ENCODE data around the gene GIT1.
"Not testable (repeated sequence)": the region's sequence is repeated elsewhere in the genome, so short reads cannot be mapped to it uniquely, and the experiment has no call there.

The GIT1 gene

GRCh38 chr17:29566473-29567303, 22.8 kb downstream of the GIT1 start, which contains the start of gene ABHD15:
ABHD15 (minus strand) TSS chr17:29567037; CDS start chr17:29566966, 71 bp downstream.
- DNase-seq, result peak; percentile 50 to 56

DNA sequence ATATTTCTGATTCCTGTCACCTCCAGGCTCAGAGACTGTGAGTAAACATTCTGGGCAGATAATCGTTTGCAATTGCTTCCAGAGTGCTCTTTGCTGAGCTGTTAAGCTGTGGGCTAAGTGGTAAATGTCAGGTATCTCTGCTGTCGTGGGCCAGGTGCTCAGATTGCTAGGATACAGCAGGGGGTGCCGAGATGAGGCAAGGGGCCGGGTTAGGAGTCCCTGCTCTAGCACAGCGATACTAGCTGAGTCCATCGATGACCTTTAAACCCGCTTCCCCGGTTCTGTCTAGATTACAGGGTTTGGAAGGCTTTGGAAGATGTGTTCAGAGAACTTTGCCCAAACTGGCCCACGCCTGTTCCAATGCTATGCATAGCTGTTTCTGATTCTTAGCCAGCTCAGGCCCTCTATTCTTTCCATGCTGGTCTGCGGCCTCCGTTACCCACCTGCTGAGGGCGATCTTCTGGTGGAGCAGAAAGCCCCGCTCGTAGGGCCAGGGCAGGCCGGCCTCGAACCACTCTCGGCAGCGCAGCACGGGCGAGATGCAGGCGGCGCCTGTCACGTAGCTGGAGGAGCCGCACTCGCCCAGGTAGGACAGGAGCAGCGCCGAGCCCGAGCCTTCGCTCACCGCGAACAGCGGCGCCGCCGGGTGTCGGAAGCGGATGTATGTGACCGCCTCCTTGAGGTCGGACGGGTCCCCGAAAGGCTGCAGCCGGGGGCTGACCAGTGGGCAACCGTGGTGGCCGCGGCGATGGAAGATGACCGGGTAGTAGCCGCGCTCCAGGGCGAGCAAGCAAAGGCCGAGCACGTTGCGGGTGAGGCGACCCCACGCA, 23.6 kb downstream of the GIT1 start:
- peak; percentile 54 to 59 for DNase-seq

DNA sequence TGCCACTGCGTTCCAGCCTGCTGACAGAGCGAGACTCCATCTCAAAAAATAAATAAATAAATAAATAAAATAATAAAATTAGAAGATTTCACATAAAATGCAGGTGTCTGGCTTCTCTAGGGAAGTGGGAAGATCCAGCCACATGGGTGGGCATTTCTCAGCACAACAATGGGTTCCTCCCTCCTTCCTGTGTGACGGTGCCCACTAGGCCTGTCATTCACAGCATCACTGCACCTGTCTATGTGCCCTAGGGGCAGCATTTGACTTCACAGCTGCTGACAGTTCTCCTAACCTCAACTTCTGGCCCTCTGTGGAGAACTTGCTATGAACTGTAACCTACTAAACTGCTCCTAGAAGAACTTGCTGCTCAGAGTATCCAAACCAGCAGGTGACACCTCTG, 25.6 kb downstream of the GIT1 start:
- peak in 1 of 2 donors; percentile 41 for DNase-seq

DNA sequence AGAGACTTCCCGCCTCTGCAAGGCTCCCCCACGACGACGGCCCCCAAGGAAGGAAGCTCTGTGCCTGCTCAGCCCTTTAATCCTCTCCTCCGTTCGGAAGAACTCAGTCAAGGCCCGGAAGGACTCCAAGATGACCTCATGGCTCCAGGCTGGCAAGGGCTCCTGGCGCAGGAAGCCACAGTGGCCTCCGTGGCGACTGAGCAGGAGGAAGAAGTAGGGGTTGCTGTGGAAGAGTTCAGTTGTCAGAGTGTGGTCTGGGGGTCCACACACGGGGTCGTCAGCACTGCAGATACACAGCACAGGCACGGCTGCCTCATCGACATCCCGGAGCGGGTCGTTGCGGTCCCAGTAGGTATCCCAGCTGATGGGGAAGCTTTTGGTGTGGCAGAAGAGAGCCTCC, 26.8 kb downstream of the GIT1 start:
- no peak for DNase-seq

DNA sequence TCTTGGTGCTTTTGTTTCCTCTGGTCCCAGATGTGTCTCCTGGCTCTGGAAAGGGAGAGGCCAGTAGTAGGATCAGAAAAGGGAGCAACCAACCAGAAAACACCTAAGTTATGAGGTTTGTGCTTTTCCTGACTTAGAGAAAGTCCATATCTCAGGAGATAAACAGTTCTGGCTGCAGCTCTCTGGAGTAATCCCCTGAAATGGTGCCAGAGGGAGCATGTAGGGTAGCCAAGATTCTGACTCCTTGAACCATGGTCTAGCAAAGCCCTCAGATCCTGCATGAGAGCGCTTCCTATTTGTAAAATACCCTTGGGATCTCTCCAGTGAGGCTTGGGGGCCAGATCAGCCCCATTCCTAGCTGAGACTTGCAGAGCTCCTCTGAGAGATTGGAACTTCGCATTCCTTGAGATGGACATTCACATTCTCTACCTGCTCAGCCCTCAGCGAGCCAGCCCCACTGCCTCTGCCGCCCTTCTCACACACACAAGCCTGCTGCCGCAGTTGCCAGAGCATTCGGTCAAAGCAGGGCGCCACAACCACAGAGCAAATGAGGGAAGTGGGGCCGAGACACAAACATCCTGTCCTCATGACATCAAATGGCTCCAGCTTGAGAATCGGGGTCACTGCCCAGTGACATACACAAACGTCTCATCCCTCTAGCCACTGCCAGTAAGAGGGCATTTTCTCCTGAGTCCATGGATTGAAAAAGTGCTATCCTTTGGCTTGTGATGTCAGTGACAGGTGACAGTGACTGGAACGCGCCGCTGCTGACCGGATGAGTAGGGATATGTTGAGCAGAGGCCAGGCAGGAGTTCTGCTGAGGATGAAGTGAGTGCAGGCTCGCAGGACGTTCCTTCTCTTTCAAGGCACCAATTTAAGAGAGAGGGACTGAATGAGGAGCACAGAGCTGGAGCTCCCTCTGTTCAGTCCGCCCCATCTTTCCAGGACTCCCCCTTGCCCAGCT, 27.6 kb downstream of the GIT1 start:
- peak; percentile 17 to 67 for DNase-seq

- no peak for DNase-seq
Observed at GRCh38 chr17:29560316-29560715, 29.1 kb downstream of the GIT1 start.

- no peak for DNase-seq
Observed at GRCh38 chr17:29559640-29560039, 29.8 kb downstream of the GIT1 start.

DNA sequence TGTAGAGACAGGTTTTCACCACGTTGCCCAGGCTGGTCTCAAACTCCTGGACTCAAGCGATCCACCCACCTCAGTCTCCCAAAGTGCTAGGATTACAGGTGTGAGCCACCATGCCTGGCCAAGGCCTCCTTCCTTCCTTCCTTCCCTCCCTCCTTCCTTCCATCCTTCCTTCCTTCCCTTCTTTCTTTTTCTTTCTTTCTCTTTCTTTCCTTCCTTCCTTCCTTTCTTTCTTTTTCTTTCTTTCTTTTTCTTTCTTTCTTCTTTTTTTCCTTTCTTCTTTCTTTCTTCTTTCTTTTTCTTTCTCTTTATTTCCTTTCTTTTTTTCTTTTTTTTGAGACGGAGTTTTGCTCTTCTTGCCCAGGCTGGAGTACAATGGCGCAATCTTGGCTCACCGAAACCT, 31.3 kb downstream of the GIT1 start:
- DNase-seq, result not testable (repeated sequence)

- no peak for DNase-seq
Observed at GRCh38 chr17:29557739-29558116, 31.7 kb downstream of the GIT1 start.

DNA sequence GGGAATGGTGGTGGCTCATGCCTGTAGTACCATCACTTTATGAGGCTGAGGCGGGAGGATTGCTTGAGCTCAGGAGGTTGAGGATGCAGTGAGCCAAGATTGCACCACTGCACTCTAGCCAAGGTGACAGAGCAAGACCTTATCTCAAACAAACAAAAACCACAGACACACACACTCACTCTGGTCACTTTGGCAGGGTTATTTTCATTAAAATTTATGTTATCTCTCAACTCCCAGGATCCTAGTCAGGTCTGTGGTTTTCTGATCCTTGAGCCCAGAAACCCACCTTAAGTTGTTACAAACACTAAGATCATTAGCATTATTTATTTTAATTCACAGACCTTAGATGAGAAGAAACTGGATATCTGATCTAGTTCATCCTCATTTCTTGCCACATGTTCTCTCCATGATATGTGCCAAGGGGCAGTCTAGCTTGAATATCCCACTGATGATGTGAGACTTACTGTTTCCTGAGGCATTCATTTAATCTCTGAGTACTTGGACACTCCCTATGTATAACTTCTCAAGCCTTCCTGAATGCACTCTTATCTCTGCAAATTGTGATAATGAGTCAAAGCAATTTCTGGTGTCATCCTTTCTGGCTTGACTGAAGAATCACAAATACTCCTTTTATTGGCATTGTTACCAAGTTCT, 32.2 kb downstream of the GIT1 start:
- no peak for DNase-seq

- no peak for DNase-seq
Observed at GRCh38 chr17:29555840-29556239, 33.6 kb downstream of the GIT1 start.

GRCh38 chr17:29549177-29549923, 40.1 kb downstream of the GIT1 start:
- DNase-seq, result peak in 1 of 2 donors; percentile 22

GRCh38 chr17:29546830-29547229, 42.6 kb downstream of the GIT1 start:
- no peak for DNase-seq

GRCh38 chr17:29546085-29546484, 43.4 kb downstream of the GIT1 start:
- no peak for DNase-seq

DNA sequence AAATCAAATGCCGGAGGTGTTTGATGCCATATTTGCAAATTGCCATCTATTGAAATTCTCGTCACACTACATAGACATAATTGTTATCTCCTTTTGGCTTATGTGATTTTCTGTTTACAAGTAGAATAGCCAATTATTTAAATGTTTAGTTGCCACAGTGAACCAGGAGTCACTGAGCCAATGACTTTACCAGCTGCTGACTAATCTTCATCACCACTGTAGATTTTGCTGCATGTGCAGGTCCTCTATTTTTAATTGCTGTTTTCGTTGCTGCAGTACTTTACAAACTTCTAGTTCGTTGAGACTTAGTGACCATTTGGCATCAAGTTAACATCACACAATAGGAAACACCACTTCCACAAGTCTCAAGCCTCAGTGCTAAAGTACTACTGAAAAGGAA, 45.4 kb downstream of the GIT1 start:
- DNase-seq, result no peak

DNA sequence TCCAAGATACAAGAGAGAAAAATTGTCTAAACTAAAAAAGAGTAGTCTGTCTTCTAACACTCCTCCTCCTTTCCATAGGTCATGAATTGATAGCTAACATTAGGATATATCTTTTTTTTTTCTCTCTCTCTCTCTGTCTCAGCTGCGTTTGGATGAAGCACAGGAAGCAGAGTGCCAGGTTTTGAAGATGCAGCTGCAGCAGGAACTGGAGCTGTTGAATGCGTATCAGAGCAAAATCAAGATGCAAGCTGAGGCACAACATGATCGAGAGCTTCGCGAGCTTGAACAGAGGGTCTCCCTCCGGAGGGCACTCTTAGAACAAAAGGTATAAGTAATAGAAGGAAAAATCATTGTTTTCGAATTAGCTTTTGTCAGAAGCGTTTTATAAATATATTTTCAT, 55.5 kb downstream of the GIT1 start:
- DNase-seq, result no peak

- DNase-seq, result no peak
Observed at GRCh38 chr17:29526322-29526721, 63.1 kb downstream of the GIT1 start.

DNA sequence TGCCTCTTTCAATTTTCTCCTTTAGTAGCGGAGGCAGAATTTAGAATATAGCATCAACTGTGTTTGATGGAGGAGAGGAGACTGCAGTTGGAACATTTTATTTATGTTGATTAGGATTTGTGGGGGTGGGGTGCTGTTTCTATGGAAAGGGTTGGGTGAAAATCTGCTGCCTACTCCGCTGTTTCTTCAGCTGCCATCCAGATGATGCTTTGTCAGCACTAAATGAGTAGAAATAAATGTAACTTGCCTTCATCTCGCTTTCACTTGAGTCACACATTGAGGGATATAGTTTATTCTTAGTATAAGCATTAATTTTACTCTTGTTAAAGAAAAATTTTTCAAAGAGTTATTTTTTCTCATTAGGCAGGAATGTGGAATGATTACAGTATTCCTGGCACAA, 64.8 kb downstream of the GIT1 start:
- no peak for DNase-seq
